Fibroblast of pulmonary artery (primary cell): Measurements from ENCODE around the gene EXOC6.
A peak's percentile ranks its signal among the peaks of the same experiment; 100 is the strongest.

Experiments
- DNase-seq: peaks from one replicate; pipeline ENCODE4 v3.0.0-alpha.2; 2010; ENCODE audit warnings: low read depth
- H3K4me3 ChIP-seq: replicated peaks from 2 replicates; pipeline ENCODE4 v1.5.1; 2011; ENCODE audit warnings: low read depth, mild to moderate bottlenecking, control low read depth, low read length, moderate library complexity
- CTCF ChIP-seq: IDR thresholded peaks from 2 replicates; pipeline ENCODE4 v1.5.1; 2011; ENCODE audit warnings: mild to moderate bottlenecking, control low read depth, low read length, inconsistent platforms; ENCODE audit errors: missing control alignments

Gene EXOC6

DNA sequence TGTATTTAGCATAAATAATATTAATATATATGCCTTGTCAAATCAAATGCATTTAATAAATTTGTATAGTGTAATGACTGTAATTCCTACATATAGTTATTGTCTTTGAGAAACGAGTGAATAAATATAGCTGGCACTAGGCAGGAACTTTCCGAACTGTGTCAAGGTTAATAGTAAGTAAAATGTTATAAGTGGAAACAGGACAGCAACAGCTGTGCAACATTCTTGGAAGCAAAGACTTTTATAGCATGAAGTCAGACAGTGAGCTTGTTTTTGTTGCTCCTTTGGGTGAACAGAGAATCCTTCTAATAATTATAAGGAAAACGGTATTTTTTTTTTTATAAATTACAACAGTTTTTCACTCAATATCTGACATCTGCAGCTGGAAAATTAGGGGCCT, 14.0 kb upstream of the EXOC6 start:
- DNase-seq: no peak
- no peak overlapping the region for H3K4me3 ChIP-seq
- TF ChIP-seq CTCF: no peak

- peak; percentile 54 for DNase-seq
- no peak overlapping the region for H3K4me3 ChIP-seq
These were observed 13.3 kb upstream of the EXOC6 start for GRCh38 chr10:92834986-92835385.

GRCh38 chr10:92837456-92837855, 10.9 kb upstream of the EXOC6 start:
- TF ChIP-seq CTCF: no peak
- H3K4me3 ChIP-seq: no peak overlapping the region
- no peak for DNase-seq

More at GRCh38 chr10:92834986-92835385, 13.3 kb upstream of the EXOC6 start:
- TF ChIP-seq CTCF: no peak

GRCh38 chr10:92839191-92840085, 8.9 kb upstream of the EXOC6 start:
- peak; percentile 38 for TF ChIP-seq CTCF
- peak; percentile 86 for DNase-seq
- no peak overlapping the region for H3K4me3 ChIP-seq

DNA sequence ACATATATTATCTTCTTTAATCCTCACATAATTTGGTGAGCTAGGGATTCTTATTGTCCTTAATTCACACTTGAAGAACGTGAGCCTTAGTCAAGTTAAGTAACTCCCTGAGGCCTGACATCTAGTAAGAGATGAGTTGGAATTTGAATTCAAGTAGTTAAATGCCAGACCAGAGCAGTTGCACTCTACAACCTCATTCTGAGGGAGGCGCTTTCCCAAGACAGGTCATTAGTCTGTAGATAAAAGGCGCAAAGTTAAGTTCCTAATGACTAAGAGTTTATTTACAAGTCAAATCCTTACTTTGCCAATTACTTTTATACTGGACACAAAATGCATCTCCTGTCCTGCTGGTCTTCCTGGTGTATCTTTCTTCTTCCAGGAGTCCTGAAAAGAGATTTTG, 3.6 kb upstream of the EXOC6 start:
- TF ChIP-seq CTCF: no peak
- H3K4me3 ChIP-seq: no peak overlapping the region
- peak; percentile 23 for DNase-seq

DNA sequence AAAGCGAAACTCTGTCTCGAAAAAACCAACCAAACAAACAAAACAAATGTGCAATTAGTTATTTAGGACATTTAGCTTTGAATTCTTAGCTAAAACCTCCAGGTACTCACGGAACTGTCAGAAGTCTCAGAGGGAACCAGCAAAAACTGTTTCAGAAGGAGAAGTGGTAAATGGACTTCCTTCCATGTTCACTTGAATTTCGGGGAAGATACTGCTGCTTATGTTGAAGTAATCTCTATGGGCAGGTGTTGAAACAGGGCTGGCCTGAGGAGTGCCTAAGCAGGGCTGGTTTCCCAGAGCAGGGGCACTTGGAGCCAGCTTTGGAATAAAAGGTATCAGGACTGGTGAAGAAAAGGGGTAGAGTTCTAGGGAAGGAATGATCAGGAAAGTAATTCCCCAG, 2.4 kb upstream of the EXOC6 start:
- no peak overlapping the region for H3K4me3 ChIP-seq
- DNase-seq: no peak
- no peak for TF ChIP-seq CTCF

DNA sequence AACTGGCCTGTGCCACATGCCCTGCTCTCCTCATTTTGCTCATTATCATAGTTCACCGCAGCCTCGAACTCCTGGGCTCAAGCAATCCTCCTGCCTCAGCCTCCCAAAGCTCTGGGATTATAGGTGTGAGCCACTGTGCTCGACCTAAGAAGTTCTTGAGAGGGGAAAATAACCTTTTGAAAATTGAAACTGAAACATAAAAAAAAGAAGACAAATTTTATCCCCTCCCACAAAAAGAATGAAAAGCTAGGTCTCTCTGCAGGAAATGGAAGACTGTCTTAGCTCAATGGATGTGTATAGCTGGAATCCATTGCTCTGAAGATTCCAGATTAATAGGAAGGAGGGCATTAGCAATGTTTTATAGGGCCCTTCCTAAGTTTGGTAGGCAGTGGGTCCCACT, 2.0 kb upstream of the EXOC6 start:
- DNase-seq: no peak
- TF ChIP-seq CTCF: no peak
- H3K4me3 ChIP-seq: no peak overlapping the region
